GM19397 (cell line): ENCODE results near the gene CREB1.

Experiments used
- ATAC-seq: cut with Tn5 transposase; IDR thresholded peaks from one replicate; pipeline ENCODE4 v1.9.1; 2021; ENCODE audit warnings: mild to moderate bottlenecking, moderate library complexity; ENCODE audit not compliant: unreplicated experiment

CREB1 gene

GRCh38 chr2:207540431-207540830 is 10.7 kb downstream of the CREB1 start:
- no peak for ATAC-seq

- ATAC-seq: no peak
Observed at GRCh38 chr2:207541933-207542332, 12.2 kb downstream of the CREB1 start.

GRCh38 chr2:207543272-207543671 is 13.5 kb downstream of the CREB1 start:
- no peak for ATAC-seq

GRCh38 chr2:207546822-207547221 is 17.1 kb downstream of the CREB1 start:
- ATAC-seq: no peak

GRCh38 chr2:207549145-207549544 is 19.4 kb downstream of the CREB1 start:
- ATAC-seq: no peak

- no peak for ATAC-seq
Observed at GRCh38 chr2:207558079-207558491, 28.3 kb downstream of the CREB1 start.

- ATAC-seq: no peak
Observed at GRCh38 chr2:207561386-207562080, 31.8 kb downstream of the CREB1 start.

GRCh38 chr2:207565736-207566500 is 36.2 kb downstream of the CREB1 start:
- no peak for ATAC-seq

GRCh38 chr2:207567671-207568070 is 37.9 kb downstream of the CREB1 start:
- no peak for ATAC-seq

GRCh38 chr2:207571370-207571769 is 41.6 kb downstream of the CREB1 start:
- ATAC-seq: no peak

- no peak for ATAC-seq
Observed at GRCh38 chr2:207584952-207585351, 55.2 kb downstream of the CREB1 start.

GRCh38 chr2:207587305-207587704 is 57.5 kb downstream of the CREB1 start:
- ATAC-seq: no peak

- no peak for ATAC-seq
Observed at GRCh38 chr2:207589143-207589542, 59.4 kb downstream of the CREB1 start.

GRCh38 chr2:207593277-207593676 is 63.5 kb downstream of the CREB1 start:
- no peak for ATAC-seq

- ATAC-seq: no peak
Observed at GRCh38 chr2:207594264-207594663, 64.5 kb downstream of the CREB1 start.

GRCh38 chr2:207594731-207595130 is 65.0 kb downstream of the CREB1 start:
- no peak for ATAC-seq

- ATAC-seq: no peak
Observed at GRCh38 chr2:207599636-207600035, 69.9 kb downstream of the CREB1 start.

GRCh38 chr2:207600231-207600630 is 70.5 kb downstream of the CREB1 start:
- no peak for ATAC-seq

- no peak for ATAC-seq
Observed at GRCh38 chr2:207601774-207602173, 72.0 kb downstream of the CREB1 start.

GRCh38 chr2:207603486-207603885 is 73.7 kb downstream of the CREB1 start:
- no peak for ATAC-seq

GRCh38 chr2:207606399-207606798 is 76.6 kb downstream of the CREB1 start:
- no peak for ATAC-seq

- ATAC-seq: no peak
Observed at GRCh38 chr2:207606829-207607228, 77.1 kb downstream of the CREB1 start.
